CD4-positive, CD25-positive, alpha-beta regulatory T cell (primary cell): ENCODE measurements around the gene PPFIA1. TPM values are rescaled to one million over a fixed set of nuclear protein-coding genes. Genes with fewer than 3 reads are reported as not detected.

Source experiments
- polyA plus RNA-seq, 4 donors: library from polyadenylated mRNA; unstranded; fragments of 300-500 nt; fragmentation: Illumina TruSeq; gene quantifications; one replicate each; pipeline ENCODE4 v1.2.3, GENCODE V29; 2021
- total RNA-seq: library from RNA; stranded (reverse); gene quantifications from one replicate; pipeline ENCODE4 v1.2.3, GENCODE V29; 2022

The PPFIA1 gene
- total and polyA plus RNA-seq, 5 donors from 2014 or later: 7.9 to 62.6 (median 11.3) TPM

Other genes starting within 250 kb of the PPFIA1 start
- not detected for gene ANO1, start 192.4 kb upstream of the PPFIA1 start, total RNA-seq
- not detected for gene ANO1, start 192.4 kb upstream of the PPFIA1 start, polyA plus RNA-seq
- gene FADD, start 67.4 kb upstream of the PPFIA1 start, total RNA-seq: 12.0 TPM
- 10 to 100 TPM; 14.6 to 33.5 (median 19.7) TPM for gene FADD, start 67.4 kb upstream of the PPFIA1 start, polyA plus RNA-seq
- 5.4 TPM for gene CTTN, start 127.8 kb downstream of the PPFIA1 start, total RNA-seq
- gene CTTN, start 127.8 kb downstream of the PPFIA1 start, polyA plus RNA-seq: under 1 TPM in 1 of 4 donors, not detected in 3; 0.37 TPM